GM21825 (cell line): Measurements from ENCODE around the gene CCDC178.
"Not testable (repeated sequence)": the region's sequence is repeated elsewhere in the genome, so short reads cannot be mapped to it uniquely, and the experiment has no call there.

ENCODE experiments used
- ATAC-seq: cut with Tn5 transposase; IDR thresholded peaks from one replicate; pipeline ENCODE4 v1.9.1; 2021; ENCODE audit warnings: mild to moderate bottlenecking, moderate library complexity; ENCODE audit not compliant: unreplicated experiment

Gene CCDC178, protein sequence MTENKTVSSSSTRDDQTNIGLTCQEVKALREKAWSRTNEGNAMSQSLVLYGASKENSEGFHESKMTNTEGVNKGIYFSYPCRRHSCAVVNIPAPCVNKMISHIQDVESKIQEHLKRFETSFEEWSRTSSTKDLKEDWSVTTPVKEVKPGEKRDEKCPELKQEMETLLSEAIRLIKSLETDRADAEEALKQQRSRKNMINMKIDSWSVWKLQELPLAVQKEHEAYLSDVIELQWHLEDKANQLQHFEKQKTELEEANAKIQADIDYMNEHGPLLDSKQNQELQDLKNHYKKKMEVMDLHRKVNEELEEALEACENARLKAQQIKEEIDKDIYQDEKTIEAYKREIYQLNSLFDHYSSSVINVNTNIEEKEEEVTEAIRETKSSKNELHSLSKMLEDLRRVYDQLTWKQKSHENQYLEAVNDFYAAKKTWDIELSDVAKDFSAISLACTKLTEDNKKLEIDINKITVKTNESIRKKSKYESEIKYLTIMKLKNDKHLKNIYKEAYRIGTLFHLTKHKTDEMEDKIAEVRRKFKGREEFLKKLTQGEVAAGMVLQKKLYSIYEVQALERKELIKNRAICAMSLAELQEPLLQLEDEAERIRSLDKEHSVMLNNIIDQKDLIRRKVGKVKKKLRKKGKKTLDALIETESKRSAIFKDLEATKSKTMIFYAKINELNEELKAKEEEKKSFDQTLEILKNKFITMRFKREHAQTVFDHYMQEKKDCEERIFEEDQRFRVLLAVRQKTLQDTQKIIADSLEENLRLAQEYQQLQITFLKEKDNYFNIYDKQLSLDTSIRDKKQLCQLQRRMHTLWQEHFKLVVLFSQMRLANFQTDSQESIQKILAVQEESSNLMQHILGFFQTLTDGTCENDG

GRCh38 chr18:33440060-33441043 lies at the start of gene CCDC178:
Gene CCDC178 (minus strand): TSS chr18:33440721. CDS start chr18:33412088, 28,633 bp downstream.
- no peak for ATAC-seq

DNA sequence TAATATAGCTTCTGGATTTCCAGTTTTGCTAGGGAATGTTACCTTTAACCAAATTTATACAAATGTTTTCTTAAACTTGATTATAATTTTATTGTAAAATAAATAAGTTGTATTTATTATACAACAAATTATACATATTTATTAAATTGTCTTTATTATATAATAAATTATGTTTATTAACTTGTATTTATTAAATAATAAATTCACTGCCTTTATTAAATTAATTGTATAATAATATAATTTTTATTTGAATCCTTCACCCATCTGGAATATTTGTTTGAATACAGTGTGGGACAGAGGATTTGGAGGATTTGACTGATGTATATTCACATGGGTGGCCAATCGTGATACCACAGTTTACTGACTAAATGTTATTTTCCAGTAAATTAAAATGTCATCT lies 43.4 kb upstream of the CCDC178 start:
- ATAC-seq, result no peak

DNA sequence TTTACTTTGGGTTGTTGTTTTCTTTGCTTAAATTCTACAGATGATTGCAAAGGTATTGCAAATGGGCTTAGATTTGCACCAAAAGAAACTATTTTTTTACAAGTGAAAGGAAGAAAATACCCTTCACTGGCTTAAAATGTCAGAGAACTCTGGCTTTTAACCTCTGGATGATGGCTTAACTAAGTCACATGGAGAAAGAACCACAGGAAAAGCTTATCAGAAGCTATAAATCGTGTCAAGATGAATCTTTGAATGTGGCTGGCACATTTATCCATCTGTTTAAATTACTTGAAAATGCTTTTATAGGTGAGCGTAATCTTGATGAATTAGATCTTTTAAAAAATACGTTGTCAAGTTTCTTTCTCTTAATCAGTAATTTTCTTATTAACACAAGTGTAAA lies 32.0 kb upstream of the CCDC178 start:
- ATAC-seq, result no peak

DNA sequence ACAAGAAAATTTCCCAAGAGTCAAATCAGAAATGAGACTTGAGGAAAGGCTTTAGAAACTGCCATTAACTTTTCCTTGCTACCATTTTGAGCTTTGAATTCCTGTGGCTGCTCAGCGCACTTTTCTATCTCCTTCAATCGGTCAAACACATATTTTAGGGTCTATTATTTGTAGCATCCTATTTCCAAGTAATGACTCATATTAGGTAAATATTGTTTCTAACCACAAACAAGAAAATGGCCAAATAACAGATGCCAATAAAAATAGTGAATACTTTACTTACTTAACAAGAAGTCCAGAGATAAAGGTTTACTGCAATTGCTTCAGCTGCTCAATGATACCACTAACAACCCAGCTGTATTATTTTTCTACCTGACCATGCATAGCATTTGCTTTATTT lies 29.7 kb upstream of the CCDC178 start:
- no peak for ATAC-seq

GRCh38 chr18:33469699-33470098 lies 29.2 kb upstream of the CCDC178 start:
- ATAC-seq, result no peak

- ATAC-seq, result no peak
Observed at GRCh38 chr18:33467531-33467930, 27.0 kb upstream of the CCDC178 start.

GRCh38 chr18:33466822-33467221 lies 26.3 kb upstream of the CCDC178 start:
- no peak for ATAC-seq

GRCh38 chr18:33460681-33461080 lies 20.2 kb upstream of the CCDC178 start:
- no peak for ATAC-seq

DNA sequence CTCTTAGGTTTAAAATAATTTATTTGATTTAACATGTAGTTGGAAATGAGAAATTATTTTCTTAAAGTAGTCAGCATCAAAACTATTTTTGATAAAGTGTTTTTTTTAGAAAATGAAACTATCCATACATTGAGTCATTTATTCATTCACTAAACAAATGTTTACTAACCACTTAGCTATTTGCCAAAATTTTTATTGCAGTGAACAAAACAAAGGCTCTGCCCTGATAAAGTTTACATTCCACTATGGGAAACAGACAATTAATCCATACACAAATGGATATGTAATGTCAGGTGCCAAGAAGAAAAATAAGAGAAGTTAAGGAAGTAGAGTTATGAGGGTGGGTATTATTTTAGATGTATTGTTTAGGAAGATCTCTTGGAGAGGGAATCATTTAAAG lies 19.1 kb upstream of the CCDC178 start:
- ATAC-seq, result no peak

DNA sequence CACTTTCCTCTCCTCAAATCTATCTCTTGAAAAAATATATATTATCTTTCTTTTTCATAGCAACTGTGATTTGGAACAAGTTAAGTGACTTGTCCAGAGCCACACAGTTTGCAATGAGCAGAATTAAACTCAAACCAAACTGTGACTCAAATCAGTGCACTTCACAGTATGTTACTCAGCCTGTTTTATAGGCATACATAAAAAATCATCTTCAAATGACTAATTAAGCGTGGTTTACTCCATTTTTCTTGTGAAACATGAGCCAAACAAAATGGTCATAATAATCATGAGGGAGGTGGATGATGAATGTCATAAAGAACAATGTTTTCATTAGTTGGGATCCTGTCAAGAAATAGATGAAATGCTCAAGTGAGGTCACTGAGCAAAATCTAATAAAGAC lies 6.1 kb upstream of the CCDC178 start:
- ATAC-seq, result no peak

- no peak for ATAC-seq
Observed at GRCh38 chr18:33444709-33445108, 4.2 kb upstream of the CCDC178 start.

- no peak for ATAC-seq
Observed at GRCh38 chr18:33432857-33433256, 7.7 kb downstream of the CCDC178 start.

- no peak for ATAC-seq
Observed at GRCh38 chr18:33427549-33427948, 13.0 kb downstream of the CCDC178 start.

GRCh38 chr18:33424266-33424946 lies 16.1 kb downstream of the CCDC178 start:
- ATAC-seq, result no peak

DNA sequence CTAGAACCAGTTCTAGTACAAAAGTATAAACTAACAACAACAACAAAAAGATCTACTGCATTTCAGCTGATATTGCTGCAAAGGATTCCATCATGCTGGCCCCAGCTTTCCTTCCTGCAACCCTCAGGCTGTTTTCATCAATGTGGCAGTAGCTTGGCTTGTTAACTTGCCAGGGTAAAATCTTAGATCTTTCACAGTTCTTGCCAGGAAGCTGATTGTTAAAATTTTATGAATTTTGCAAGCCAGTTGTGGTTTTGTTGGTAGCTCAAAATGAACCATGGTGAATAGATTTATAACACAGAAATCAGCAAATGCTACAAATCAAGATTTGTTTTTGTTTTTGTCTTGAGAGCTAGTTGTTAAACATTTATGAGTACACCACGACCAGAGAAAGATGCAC lies 19.3 kb downstream of the CCDC178 start:
- no peak for ATAC-seq

GRCh38 chr18:33404244-33404873 lies 36.2 kb downstream of the CCDC178 start:
- peak; percentile 58 for ATAC-seq

DNA sequence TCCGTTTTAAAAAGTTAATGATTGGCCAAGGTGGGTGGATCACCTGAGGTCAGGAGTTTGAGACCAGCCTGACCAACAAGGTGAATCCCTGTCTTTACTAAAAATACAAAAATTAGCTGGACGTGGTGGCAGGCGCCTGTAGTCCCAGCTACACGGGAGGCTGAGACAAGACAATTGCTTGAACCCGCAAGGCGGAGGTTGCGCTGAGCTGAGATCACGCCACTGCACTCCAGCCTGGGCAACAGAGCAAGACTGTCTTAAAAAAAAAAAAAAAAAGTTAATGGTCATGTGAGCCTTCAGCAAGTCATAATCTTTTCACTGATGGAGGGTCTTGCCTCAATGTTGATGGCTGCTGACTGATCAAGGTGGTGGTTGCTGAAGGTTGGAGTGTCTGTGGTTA lies 41.6 kb downstream of the CCDC178 start:
- not testable (repeated sequence) for ATAC-seq

- ATAC-seq, result no peak
Observed at GRCh38 chr18:33375829-33376228, 64.7 kb downstream of the CCDC178 start.

DNA sequence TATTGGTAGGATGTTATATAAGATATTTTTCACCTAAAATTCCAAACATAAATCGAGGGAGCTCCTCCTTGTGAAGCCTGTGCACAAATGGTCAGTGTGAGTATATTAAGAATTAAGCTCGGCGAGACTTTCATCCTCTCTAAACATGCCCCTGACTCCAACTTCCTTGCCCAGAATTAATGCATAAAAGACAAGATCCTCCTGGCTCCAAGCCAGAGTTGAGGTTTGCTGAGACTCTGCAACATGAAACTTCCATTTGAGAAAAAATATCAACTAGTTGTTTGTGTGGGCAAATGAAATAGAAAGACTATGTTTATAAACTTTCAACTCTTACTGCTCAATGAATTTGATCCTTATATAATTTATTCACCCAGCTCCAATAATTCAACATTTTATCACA lies 68.1 kb downstream of the CCDC178 start:
- ATAC-seq, result no peak
